WTC11 (cell line): ENCODE data around the gene BCL11B. TPM values are rescaled to one million over a fixed set of nuclear protein-coding genes. Genes with fewer than 3 reads are reported as not detected.

Experiments used
- ATAC-seq: fragments of 200-7000 bp; cut with Tn5 transposase; 2 replicates; pipeline ENCODE4 v1.10.0; 2021; ENCODE audit warnings: mild to moderate bottlenecking, moderate library complexity
- CTCF ChIA-PET: fragments of 300-600 bp; sonication (Branson Sonifier 250); formaldehyde crosslinking; loops from one replicate; lab custom pipeline; 2021; ENCODE audit warnings: antibody characterized with exemption; lab: Charles Lee
- POLR2A ChIA-PET: fragments of 350-600 bp; sonication (Branson Sonifier 250); formaldehyde crosslinking; loops from one replicate; lab custom pipeline; 2021; ENCODE audit warnings: antibody characterized with exemption; lab: Charles Lee
- DNase-seq: peaks from one replicate; pipeline ENCODE4 v3.0.0; 2021; ENCODE audit warnings: low spot score
- H3K27ac Mint-ChIP-seq: 2 replicates; pipeline ENCODE4 v1.8.0; 2021; ENCODE audit warnings: mixed read lengths
- H3K27me3 Mint-ChIP-seq: 2 replicates; pipeline ENCODE4 v1.8.0; 2021; ENCODE audit warnings: low read depth, mild to moderate bottlenecking, moderate library complexity, mixed read lengths
- H3K36me3 Mint-ChIP-seq: 2 replicates; pipeline ENCODE4 v1.8.0; 2021; ENCODE audit warnings: mixed read lengths
- H3K4me1 Mint-ChIP-seq: 2 replicates; pipeline ENCODE4 v1.8.0; 2022; ENCODE audit warnings: mixed read lengths
- H3K4me3 Mint-ChIP-seq: 2 replicates; pipeline ENCODE4 v1.8.0; 2021; ENCODE audit warnings: mild to moderate bottlenecking, moderate library complexity, mixed read lengths
- H3K9me3 Mint-ChIP-seq: 2 replicates; pipeline ENCODE4 v1.8.0; 2021; ENCODE audit warnings: mixed read lengths
- ATF2 ChIP-seq: sonication (generic); formaldehyde crosslinking; IDR thresholded peaks from 2 replicates; pipeline ENCODE4 v1.8.1; 2022; ENCODE audit warnings: low read depth, missing genetic modification reagents, borderline replicate concordance
- CREM ChIP-seq: sonication (generic); formaldehyde crosslinking; IDR thresholded peaks from 2 replicates; pipeline ENCODE4 v1.8.1; 2022; ENCODE audit warnings: mild to moderate bottlenecking, missing genetic modification reagents, moderate library complexity
- E2F4 ChIP-seq: sonication (generic); formaldehyde crosslinking; IDR thresholded peaks from 2 replicates; pipeline ENCODE4 v1.8.1; 2022; ENCODE audit warnings: low read depth, mild to moderate bottlenecking, moderate library complexity, missing genetic modification reagents, borderline replicate concordance
- ELF4 ChIP-seq: sonication (generic); formaldehyde crosslinking; IDR thresholded peaks from 2 replicates; pipeline ENCODE4 v1.8.1; 2022; ENCODE audit warnings: low read depth, mild to moderate bottlenecking, moderate library complexity, missing genetic modification reagents
- GRHL2 ChIP-seq: fragments of 250-450 bp; sonication (Bioruptor Pico); IDR thresholded peaks from 2 replicates; pipeline ENCODE4 v1.8.0; 2022; ENCODE audit warnings: mild to moderate bottlenecking, moderate library complexity; ENCODE audit not compliant: insufficient replicate concordance, severe bottlenecking
- MAX ChIP-seq: sonication (generic); formaldehyde crosslinking; IDR thresholded peaks from 2 replicates; pipeline ENCODE4 v1.8.0; 2022; ENCODE audit warnings: mild to moderate bottlenecking, missing genetic modification reagents
- MLX ChIP-seq: sonication (generic); formaldehyde crosslinking; IDR thresholded peaks from 2 replicates; pipeline ENCODE4 v1.8.1; 2023; ENCODE audit warnings: mild to moderate bottlenecking, missing genetic modification reagents, moderate library complexity
- NFATC4 ChIP-seq: fragments of 250-450 bp; sonication (Bioruptor Pico); IDR thresholded peaks from 2 replicates; pipeline ENCODE4 v1.9.0; 2021; ENCODE audit warnings: mild to moderate bottlenecking
- NR1H2 ChIP-seq: sonication (generic); formaldehyde crosslinking; IDR thresholded peaks from 2 replicates; pipeline ENCODE4 v1.9.0; 2021; ENCODE audit warnings: mild to moderate bottlenecking, moderate library complexity, missing genetic modification reagents
- NR3C1 ChIP-seq: sonication (generic); formaldehyde crosslinking; conservative IDR thresholded peaks from 2 replicates; pipeline ENCODE4 v1.8.1; 2023; ENCODE audit warnings: low read depth, mild to moderate bottlenecking, missing genetic modification reagents
- RELA ChIP-seq: sonication (generic); formaldehyde crosslinking; IDR thresholded peaks from 2 replicates; pipeline ENCODE4 v1.8.1; 2022; ENCODE audit warnings: missing genetic modification reagents, mild to moderate bottlenecking, borderline replicate concordance
- TEAD4 ChIP-seq: sonication (generic); formaldehyde crosslinking; IDR thresholded peaks from 2 replicates; pipeline ENCODE4 v1.8.0; 2022; ENCODE audit warnings: mild to moderate bottlenecking, missing genetic modification reagents
- USF1 ChIP-seq: sonication (generic); formaldehyde crosslinking; IDR thresholded peaks from 2 replicates; pipeline ENCODE4 v1.8.0; 2022; ENCODE audit warnings: mild to moderate bottlenecking, missing genetic modification reagents
- ZNF281 ChIP-seq: sonication (generic); formaldehyde crosslinking; IDR thresholded peaks from 2 replicates; pipeline ENCODE4 v1.8.0; 2023; ENCODE audit warnings: mild to moderate bottlenecking, missing genetic modification reagents
- ZNF512 ChIP-seq: sonication (generic); formaldehyde crosslinking; IDR thresholded peaks from 2 replicates; pipeline ENCODE4 v1.8.1; 2022; ENCODE audit warnings: missing genetic modification reagents, borderline replicate concordance
- ZNF532 ChIP-seq: fragments of 250-450 bp; sonication (Bioruptor Pico); IDR thresholded peaks from 2 replicates; pipeline ENCODE4 v1.9.0; 2021; ENCODE audit warnings: mild to moderate bottlenecking, borderline replicate concordance
- ZNF671 ChIP-seq: fragments of 250-450 bp; sonication (Bioruptor Pico); IDR thresholded peaks from 2 replicates; pipeline ENCODE4 v1.8.0; 2021; ENCODE audit warnings: mild to moderate bottlenecking
- total RNA-seq: library from RNA; stranded (reverse); gene quantifications from 3 replicates; pipeline ENCODE4 v1.2.3, GENCODE V29; 2021

The BCL11B gene
- total RNA-seq, 1 experiment from 2014 or later: 9.1 TPM

- no peak for DNase-seq
- POLR2A ChIA-PET: no interaction called here
Observed at GRCh38 chr14:99287269-99287942, 15.4 kb upstream of the BCL11B start.

More at GRCh38 chr14:99287269-99287942, 15.4 kb upstream of the BCL11B start:
- no peaks in the 10 kb centered on the region for H3K36me3 Mint-ChIP-seq
- H3K27ac Mint-ChIP-seq: no peak overlapping the region
- no peak overlapping the region for H3K4me3 Mint-ChIP-seq
- H3K4me1 Mint-ChIP-seq: peaks cover 12% of the 10 kb centered on the region
- TF ChIP-seq NFATC4: no peak
- no peak for TF ChIP-seq GRHL2 (CRISPR knock-in tag)
- TF ChIP-seq MAX (CRISPR knock-in tag): no peak
- no peak for TF ChIP-seq MLX
- no peak for TF ChIP-seq RELA (CRISPR knock-in tag)
- TF ChIP-seq ZNF512 (CRISPR knock-in tag): no peak
- TF ChIP-seq ZNF532 (CRISPR knock-in tag): no peak
- no peak for TF ChIP-seq NR3C1
- TF ChIP-seq NR1H2: no peak
- no peak for TF ChIP-seq ZNF281 (CRISPR knock-in tag)
- no peak for TF ChIP-seq ATF2 (CRISPR knock-in tag)
- no peak for TF ChIP-seq CREM (CRISPR knock-in tag)
- TF ChIP-seq E2F4 (CRISPR knock-in tag): no peak
- no peak for TF ChIP-seq ZNF671
- no peak for TF ChIP-seq USF1 (CRISPR knock-in tag)
- TF ChIP-seq TEAD4: no peak
- TF ChIP-seq ELF4 (CRISPR knock-in tag): no peak
- CTCF ChIA-PET: interaction anchor here (1.0 to 1.7 kb wide), 2 partner anchors 32 to 105 kb away, joined by 5 read pairs; no protein-coding TSS in a partner anchor
- ATAC-seq: no peak
- no peaks in the 10 kb centered on the region; the same call in 1 of the 2 replicates for H3K27me3 Mint-ChIP-seq
- H3K9me3 Mint-ChIP-seq: no peaks in the 10 kb centered on the region
